Caco-2 (cell line): ENCODE results near the gene DCPS. TPM values are rescaled to one million over a fixed set of nuclear protein-coding genes. Genes with fewer than 3 reads are reported as not detected.

ENCODE experiments used
- BruUV-seq: library from RNA; stranded (reverse); fragments of 400-500 nt; replicated peaks from 2 replicates; lab custom pipeline; 2021; lab: Mats Ljungman, UMichigan
- CTCF ChIA-PET: fragments of 300-600 bp; sonication (Branson Sonifier 250); formaldehyde crosslinking; loops from one replicate; lab custom pipeline; 2022; ENCODE audit warnings: antibody characterized with exemption; lab: Charles Lee
- POLR2A ChIA-PET: fragments of 300-600 bp; sonication (Branson Sonifier 250); formaldehyde crosslinking; loops from one replicate; lab custom pipeline; 2022; ENCODE audit warnings: antibody characterized with exemption; lab: Charles Lee
- DNase-seq, 2 experiments: peaks; one replicate each; pipeline versions ENCODE4 v3.0.0 to v3.0.0-alpha.2; 2020 to 2022
- H3K27me3 ChIP-seq: replicated peaks from 2 replicates; pipeline ENCODE4 v1.6.0; 2011; ENCODE audit warnings: low read length; ENCODE audit not compliant: control insufficient read depth, insufficient read depth
- H3K36me3 ChIP-seq: 2 replicates; pipeline ENCODE4 v1.5.1; 2011; ENCODE audit warnings: low read length; ENCODE audit not compliant: control insufficient read depth, insufficient read depth
- H3K4me1 ChIP-seq: fragments of 250-450 bp; sonication (Bioruptor Pico); 2 replicates; pipeline ENCODE4 v1.5.1; 2020; ENCODE audit warnings: mild to moderate bottlenecking
- H3K4me3 ChIP-seq: 2 replicates; pipeline ENCODE4 v1.5.1; 2011; ENCODE audit warnings: low read depth, mild to moderate bottlenecking, control low read depth, low read length
- H3K9me3 ChIP-seq: fragments of 250-450 bp; sonication (Bioruptor Pico); 2 replicates; pipeline ENCODE4 v1.5.1; 2020; ENCODE audit warnings: mild to moderate bottlenecking, moderate library complexity
- H3K27ac Mint-ChIP-seq: one replicate; pipeline ENCODE4 v1.8.0; 2022; ENCODE audit warnings: mixed read lengths; ENCODE audit not compliant: unreplicated experiment
- H3K27me3 Mint-ChIP-seq: one replicate; pipeline ENCODE4 v1.8.0; 2022; ENCODE audit warnings: mixed read lengths; ENCODE audit not compliant: insufficient read depth, unreplicated experiment
- H3K36me3 Mint-ChIP-seq: one replicate; pipeline ENCODE4 v1.8.0; 2022; ENCODE audit warnings: mild to moderate bottlenecking, mixed read lengths; ENCODE audit not compliant: insufficient read depth, unreplicated experiment
- H3K4me1 Mint-ChIP-seq: one replicate; pipeline ENCODE4 v1.8.0; 2022; ENCODE audit warnings: low read depth, mixed read lengths; ENCODE audit not compliant: unreplicated experiment
- H3K4me3 Mint-ChIP-seq: one replicate; pipeline ENCODE4 v1.8.0; 2022; ENCODE audit warnings: mild to moderate bottlenecking, moderate library complexity, mixed read lengths; ENCODE audit not compliant: unreplicated experiment
- H3K9me3 Mint-ChIP-seq: one replicate; pipeline ENCODE4 v1.8.0; 2022; ENCODE audit warnings: mixed read lengths; ENCODE audit not compliant: unreplicated experiment
- CTCF ChIP-seq, 2 experiments: fragments of 200-600 bp in 1 of 2; IDR thresholded peaks; 1 replicate in 1 of 2; 2 replicates in 1 of 2; pipeline versions ENCODE4 v1.5.1 to v1.8.0; 2011 to 2022; ENCODE audit warnings: antibody characterized with exemption in 1 of 2, control low read depth in 1 of 2, inconsistent platforms in 1 of 2, low read depth in 1 of 2, low read length in 1 of 2, mild to moderate bottlenecking in 1 of 2, moderate library complexity in 1 of 2; ENCODE audit not compliant: insufficient read depth in 1 of 2, severe bottlenecking in 1 of 2, unreplicated experiment in 1 of 2
- intact Hi-C: fragments of 100-400 bp; cut with micrococcal nuclease; formaldehyde crosslinking; loops from one replicate; pipeline ENCODE4 v1.10.0; 2022; ENCODE audit not compliant: unreplicated experiment
- total RNA-seq: library from RNA; stranded (reverse); gene quantifications from 2 replicates; pipeline ENCODE4 v1.2.3, GENCODE V29; 2022

Gene DCPS
- total RNA-seq, 1 experiment from 2014 or later = 40.4 TPM

GRCh38 chr11:126339863-126340434, 36.1 kb downstream of the DCPS start:
- H3K9me3 Mint-ChIP-seq = no peaks in the 10 kb centered on the region
- ChIA-PET CTCF (no interaction called here), POLR2A (no interaction called here)
- BruUV-seq = no TSS peak
- H3K4me1 Mint-ChIP-seq = no peaks in the 10 kb centered on the region
- H3K27me3 Mint-ChIP-seq = no peaks in the 10 kb centered on the region
- TF ChIP-seq CTCF (IDR thresholded peaks at IDR 0.05; ENCODE audit: insufficient read depth in 1 of 2, low read depth in 1 of 2, low read length in 1 of 2, severe bottlenecking in 1 of 2, unreplicated experiment in 1 of 2) = no peak
- intact Hi-C loops = no loop called here
- Histone ChIP-seq H3K4me1 (peaks cover 11% of the 10 kb centered on the region; the same call in 1 of the 2 replicates), H3K27me3 (no peaks in the 10 kb centered on the region), H3K9me3 (no peaks in the 10 kb centered on the region), H3K36me3 (0 out of 2 replicates have a peak, but pooled peaks cover 2% of the 10 kb centered on the region), H3K4me3 (no peak overlapping the region)
- H3K36me3 Mint-ChIP-seq = peaks cover 17% of the 10 kb centered on the region
- DNase-seq = no peak
- no peak overlapping the region for H3K4me3 Mint-ChIP-seq
- no peak overlapping the region for H3K27ac Mint-ChIP-seq

DNA sequence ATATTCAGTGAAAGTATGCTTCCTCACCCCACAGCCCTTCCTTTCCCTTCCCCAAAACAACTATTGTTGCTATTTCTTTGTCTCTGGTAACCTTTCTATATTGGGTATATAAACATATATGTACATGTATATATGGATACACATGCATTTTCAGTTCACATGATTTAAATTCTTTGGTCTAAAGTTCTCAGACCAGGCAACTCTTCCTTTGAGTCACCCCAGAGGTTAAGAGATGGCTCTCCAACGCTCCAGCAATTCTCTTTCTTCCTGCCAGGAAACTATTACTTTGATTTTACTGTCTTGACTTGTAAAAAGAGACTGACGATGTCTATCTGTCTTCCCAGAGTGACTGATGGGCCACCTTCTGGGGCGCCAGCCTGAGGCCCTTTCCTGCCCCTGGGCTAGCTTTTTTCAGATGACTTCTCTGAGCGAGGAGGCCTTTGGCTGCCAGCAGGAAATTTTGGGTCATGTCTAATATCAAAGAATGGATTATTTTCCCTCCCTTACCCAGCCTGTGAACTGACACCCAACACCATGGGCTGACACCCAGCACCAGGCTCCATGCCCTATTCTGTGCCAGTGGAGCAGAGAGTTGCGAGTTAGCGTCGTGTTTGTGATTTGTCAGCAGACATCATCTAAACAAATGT, 37.2 kb downstream of the DCPS start:
- peaks cover 11% of the 10 kb centered on the region; the same call in 1 of the 2 replicates for H3K4me1 ChIP-seq
- no peaks in the 10 kb centered on the region for H3K27me3 ChIP-seq
- H3K4me3 ChIP-seq = no peak overlapping the region
- Mint-ChIP-seq H3K27ac (no peak overlapping the region), H3K36me3 (peaks cover 20% of the 10 kb centered on the region), H3K4me1 (no peaks in the 10 kb centered on the region), H3K27me3 (no peaks in the 10 kb centered on the region), H3K9me3 (no peaks in the 10 kb centered on the region), H3K4me3 (no peak overlapping the region)
- ChIA-PET CTCF (no interaction called here), POLR2A (no interaction called here)
- intact Hi-C loops = no loop called here
- 0 out of 2 replicates have a peak, but pooled peaks cover 2% of the 10 kb centered on the region for H3K36me3 ChIP-seq
- BruUV-seq = no TSS peak
- no peak for DNase-seq
- no peaks in the 10 kb centered on the region for H3K9me3 ChIP-seq
- no peak for TF ChIP-seq CTCF (IDR thresholded peaks at IDR 0.05; ENCODE audit: insufficient read depth in 1 of 2, low read depth in 1 of 2, low read length in 1 of 2, severe bottlenecking in 1 of 2, unreplicated experiment in 1 of 2)

GRCh38 chr11:126341760-126342161, 37.9 kb downstream of the DCPS start:
- H3K4me1 Mint-ChIP-seq = no peaks in the 10 kb centered on the region
- BruUV-seq = no TSS peak
- intact Hi-C loops = no loop called here

More at GRCh38 chr11:126341760-126342161, 37.9 kb downstream of the DCPS start:
- no peak for DNase-seq
- Histone ChIP-seq H3K9me3 (no peaks in the 10 kb centered on the region), H3K4me3 (no peak overlapping the region), H3K36me3 (0 out of 2 replicates have a peak, but pooled peaks cover 2% of the 10 kb centered on the region), H3K4me1 (peaks cover 7% of the 10 kb centered on the region; the same call in 1 of the 2 replicates), H3K27me3 (no peaks in the 10 kb centered on the region)
- Mint-ChIP-seq H3K27ac (no peak overlapping the region), H3K9me3 (no peaks in the 10 kb centered on the region), H3K27me3 (no peaks in the 10 kb centered on the region), H3K4me3 (no peak overlapping the region), H3K36me3 (peaks cover 20% of the 10 kb centered on the region)
- ChIA-PET POLR2A (no interaction called here), CTCF (no interaction called here)
- TF ChIP-seq CTCF (IDR thresholded peaks at IDR 0.05; ENCODE audit: insufficient read depth in 1 of 2, low read depth in 1 of 2, low read length in 1 of 2, severe bottlenecking in 1 of 2, unreplicated experiment in 1 of 2) = no peak
